GM12892 (cell line): ENCODE results near the gene AMPD1.

Source experiments
- POLR2AphosphoS5 ChIP-seq: IDR thresholded peaks from 2 replicates; pipeline ENCODE4 v1.6.1; 2011; ENCODE audit warnings: low read depth, low read length, control low read depth
- TAF1 ChIP-seq: IDR thresholded peaks from 2 replicates; pipeline ENCODE4 v1.6.1; 2011; ENCODE audit warnings: low read depth, mild to moderate bottlenecking, control low read depth, low read length, borderline replicate concordance

GRCh38 chr1:114669562-114670082 is 25.7 kb downstream of the AMPD1 start, which contains the start of gene DENND2C:
- TF ChIP-seq TAF1 (no peak), POLR2AphosphoS5 (no peak)
